Thyroid gland (tissue), 4 donors: ENCODE results near the gene MICU1. TPM values are rescaled to one million over a fixed set of nuclear protein-coding genes. Genes with fewer than 3 reads are reported as not detected.
"Not testable (repeated sequence)": the region's sequence is repeated elsewhere in the genome, so short reads cannot be mapped to it uniquely, and the experiment has no call there.

Experiments
- DNase-seq, 2 donors: peaks; one replicate each; pipeline ENCODE4 v3.0.0-alpha.2; 2019
- H3K27ac ChIP-seq, 3 donors: fragments of 200-600 bp; sonication (generic); 1 replicate in 2 of 3; 2 replicates in 1 of 3; pipeline ENCODE4 v1.5.1; 2016 to 2019; ENCODE audit warnings: mild to moderate bottlenecking in 1 of 3, moderate library complexity in 1 of 3
- H3K27me3 ChIP-seq: fragments of 200-600 bp; sonication (generic); one replicate; pipeline ENCODE4 v1.5.1; 2019
- H3K36me3 ChIP-seq, 2 donors: fragments of 200-600 bp; sonication (generic); one replicate each; pipeline ENCODE4 v1.5.1; 2016 to 2019
- H3K4me1 ChIP-seq, 2 donors: fragments of 200-600 bp; sonication (generic); one replicate each; pipeline ENCODE4 v1.5.1; 2017 to 2019
- H3K4me3 ChIP-seq, 3 donors: fragments of 200-600 bp; sonication (generic); replicated peaks in 1 of 3; 1 replicate in 2 of 3; 2 replicates in 1 of 3; pipeline ENCODE4 v1.5.1; 2016; ENCODE audit warnings: mild to moderate bottlenecking in 1 of 3
- H3K9me3 ChIP-seq: fragments of 200-600 bp; sonication (generic); one replicate; pipeline ENCODE4 v1.5.1; 2017
- POLR2A ChIP-seq, 2 donors: fragments of 450-650 bp; IDR thresholded peaks; one replicate each; pipeline ENCODE4 v1.6.1; 2017; ENCODE audit warnings: antibody characterized with exemption in 2 of 2, mild to moderate bottlenecking in 2 of 2, moderate library complexity in 1 of 2
- WGBS, 2 donors: methylation state at CpG; one replicate each; pipeline ENCODE4 v1.1.5; 2017; 5-methylcytosine and 5-hydroxymethylcytosine counted together
- intact Hi-C: fragments of 100-400 bp; cut with DNase I; formaldehyde crosslinking; loops from one replicate; pipeline ENCODE4 v1.15.1; 2023
- total RNA-seq, 4 donors: library from RNA; depleted of rRNA; stranded (reverse); fragments of >200 nt; gene quantifications; one replicate each; pipeline ENCODE4 v1.2.3, GENCODE V29; 2016
- TF ChIP-seq, protein P1 (sequence below), 6 experiments: fragments of 200-600 bp in 3 of 6; fragments of 450-650 bp in 3 of 6; sonication (generic) in 3 of 6; IDR thresholded peaks; one replicate each; pipeline ENCODE4 v1.5.1; 2016 to 2019; ENCODE audit warnings: antibody characterized with exemption in 6 of 6, mild to moderate bottlenecking in 2 of 6, inconsistent platforms in 1 of 6, moderate library complexity in 1 of 6

The MICU1 gene, protein sequence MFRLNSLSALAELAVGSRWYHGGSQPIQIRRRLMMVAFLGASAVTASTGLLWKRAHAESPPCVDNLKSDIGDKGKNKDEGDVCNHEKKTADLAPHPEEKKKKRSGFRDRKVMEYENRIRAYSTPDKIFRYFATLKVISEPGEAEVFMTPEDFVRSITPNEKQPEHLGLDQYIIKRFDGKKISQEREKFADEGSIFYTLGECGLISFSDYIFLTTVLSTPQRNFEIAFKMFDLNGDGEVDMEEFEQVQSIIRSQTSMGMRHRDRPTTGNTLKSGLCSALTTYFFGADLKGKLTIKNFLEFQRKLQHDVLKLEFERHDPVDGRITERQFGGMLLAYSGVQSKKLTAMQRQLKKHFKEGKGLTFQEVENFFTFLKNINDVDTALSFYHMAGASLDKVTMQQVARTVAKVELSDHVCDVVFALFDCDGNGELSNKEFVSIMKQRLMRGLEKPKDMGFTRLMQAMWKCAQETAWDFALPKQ
- total RNA-seq, result 10 to 100 TPM; 26.5 to 33.9 (median 31.5) TPM

DNA sequence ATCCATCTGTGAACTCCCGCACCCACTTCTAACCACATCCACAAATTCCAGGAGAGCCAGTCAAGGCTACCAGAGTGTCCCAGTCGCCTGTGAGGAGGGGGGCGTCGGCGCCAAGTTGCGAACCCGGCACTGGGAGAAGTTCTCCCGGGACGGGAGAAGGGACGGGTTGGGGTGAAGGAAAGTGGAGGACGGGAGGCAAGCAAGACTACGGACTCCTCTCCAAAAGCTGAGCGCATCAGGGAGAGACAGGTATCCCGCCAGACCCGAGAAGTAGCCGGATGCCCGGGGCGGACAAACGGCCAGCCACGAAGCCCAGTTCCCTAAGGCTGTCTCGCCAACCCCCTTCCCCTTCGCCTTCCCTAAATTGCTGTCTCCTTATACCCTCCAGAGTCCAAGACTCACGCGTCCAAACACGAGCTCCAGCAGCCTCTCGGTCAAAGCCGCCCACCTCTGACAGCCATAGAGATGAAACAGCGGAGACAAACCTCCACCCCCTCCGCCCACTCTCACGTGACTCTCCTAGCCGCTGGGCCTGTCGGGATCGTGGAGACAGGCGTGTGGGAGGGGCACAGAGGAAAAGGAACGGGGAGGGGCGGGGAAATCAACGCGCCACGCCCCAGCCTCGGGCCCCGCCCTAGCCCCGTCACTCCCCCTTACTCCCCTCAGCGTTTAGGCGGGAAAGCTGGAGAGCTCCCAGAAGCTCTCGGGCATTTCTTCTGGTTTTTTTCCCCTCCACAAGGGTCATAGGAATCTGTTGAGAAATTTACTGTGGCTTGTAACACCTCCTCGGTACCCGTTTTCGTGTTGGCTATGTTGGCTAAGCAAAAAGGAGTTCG is at the start of gene MICU1:
TSS of gene MICU1 (minus strand) at position 472 of the 836 bp plus-strand sequence. CDS start 59,286 bp downstream, outside the sequence.
- peak; percentile 96 to 97 for DNase-seq
- intact Hi-C loops, result loop anchor here (10.0 kb wide), 1 partner anchor 69 kb away; the partner anchor contains the start of gene MCU
- no peaks in the 10 kb centered on the region for H3K9me3 ChIP-seq
- peaks cover 7 to 15% of the 10 kb centered on the region in 2 donors for H3K4me1 ChIP-seq
- peak within 1 kb of the TSS in 2 of 3 donors; percentile 64 to 67 for H3K27ac ChIP-seq
- no peaks in the 10 kb centered on the region for H3K36me3 ChIP-seq
- TF ChIP-seq, protein P1, sequence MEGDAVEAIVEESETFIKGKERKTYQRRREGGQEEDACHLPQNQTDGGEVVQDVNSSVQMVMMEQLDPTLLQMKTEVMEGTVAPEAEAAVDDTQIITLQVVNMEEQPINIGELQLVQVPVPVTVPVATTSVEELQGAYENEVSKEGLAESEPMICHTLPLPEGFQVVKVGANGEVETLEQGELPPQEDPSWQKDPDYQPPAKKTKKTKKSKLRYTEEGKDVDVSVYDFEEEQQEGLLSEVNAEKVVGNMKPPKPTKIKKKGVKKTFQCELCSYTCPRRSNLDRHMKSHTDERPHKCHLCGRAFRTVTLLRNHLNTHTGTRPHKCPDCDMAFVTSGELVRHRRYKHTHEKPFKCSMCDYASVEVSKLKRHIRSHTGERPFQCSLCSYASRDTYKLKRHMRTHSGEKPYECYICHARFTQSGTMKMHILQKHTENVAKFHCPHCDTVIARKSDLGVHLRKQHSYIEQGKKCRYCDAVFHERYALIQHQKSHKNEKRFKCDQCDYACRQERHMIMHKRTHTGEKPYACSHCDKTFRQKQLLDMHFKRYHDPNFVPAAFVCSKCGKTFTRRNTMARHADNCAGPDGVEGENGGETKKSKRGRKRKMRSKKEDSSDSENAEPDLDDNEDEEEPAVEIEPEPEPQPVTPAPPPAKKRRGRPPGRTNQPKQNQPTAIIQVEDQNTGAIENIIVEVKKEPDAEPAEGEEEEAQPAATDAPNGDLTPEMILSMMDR (IDR thresholded peaks at IDR 0.05), result peak in 1 of 6 experiments; percentile 4
- peak in 1 of 2 donors; percentile 88 for TF ChIP-seq POLR2A (IDR thresholded peaks at IDR 0.05)
- 0 to 1% methylated on average over 35 to 43 of the region's 49 CpGs for WGBS, 2 donors
- no peaks in the 10 kb centered on the region for H3K27me3 ChIP-seq
- peak within 1 kb of the TSS; percentile 45 to 79 (median 74) for H3K4me3 ChIP-seq

- H3K9me3 ChIP-seq, H3K27ac ChIP-seq, H3K4me3 ChIP-seq, intact Hi-C loops, H3K36me3 ChIP-seq, H3K4me1 ChIP-seq, H3K27me3 ChIP-seq, DNase-seq: not testable (repeated sequence)
- WGBS, 2 donors, result 92 to 95% methylated on average over 5 of the region's 5 CpGs
These were observed 48.3 kb upstream of the MICU1 start for GRCh38 chr10:72674174-72674573.

DNA sequence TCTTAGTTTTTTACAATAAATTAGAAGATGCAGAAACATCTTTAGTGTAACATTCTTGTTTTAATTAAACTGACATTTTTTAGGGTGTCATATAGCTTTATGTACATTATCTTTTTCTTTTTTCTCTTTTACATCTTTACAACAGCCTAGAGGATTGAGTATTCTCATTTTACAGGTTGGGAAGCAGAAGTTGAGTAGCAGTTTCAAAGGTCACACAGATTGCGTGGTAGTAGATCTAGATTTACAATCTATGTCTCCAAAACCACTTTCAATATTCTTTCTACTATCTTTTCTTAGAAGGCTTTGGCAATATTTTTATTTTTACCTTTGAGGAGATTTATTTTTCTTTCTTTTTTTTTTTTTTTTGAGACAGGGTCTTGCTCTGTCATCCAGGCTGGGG is 47.4 kb upstream of the MICU1 start:
- TF ChIP-seq, protein P1 (IDR thresholded peaks at IDR 0.05), result no peak
- no peak for TF ChIP-seq POLR2A (IDR thresholded peaks at IDR 0.05)
- Histone ChIP-seq H3K27me3 (no peaks in the 10 kb centered on the region), H3K36me3 (no peaks in the 10 kb centered on the region), H3K27ac (no peak overlapping the region), H3K4me3 (no peak overlapping the region), H3K4me1 (no peaks in the 10 kb centered on the region), H3K9me3 (no peaks in the 10 kb centered on the region)
- no peak for DNase-seq
- 96 to 97% methylated on average over 1 of the region's 1 CpG for WGBS, 2 donors
- intact Hi-C loops, result no loop called here

- Histone ChIP-seq H3K36me3 (no peaks in the 10 kb centered on the region), H3K9me3 (no peaks in the 10 kb centered on the region), H3K27ac (no peak overlapping the region), H3K4me1 (no peaks in the 10 kb centered on the region), H3K4me3 (no peak overlapping the region), H3K27me3 (no peaks in the 10 kb centered on the region)
- no peak for DNase-seq
- TF ChIP-seq POLR2A (IDR thresholded peaks at IDR 0.05), result no peak
- TF ChIP-seq, protein P1 (IDR thresholded peaks at IDR 0.05), result no peak
- 92 to 96% methylated on average over 3 of the region's 3 CpGs for WGBS, 2 donors
- intact Hi-C loops, result no loop called here
These were observed 41.5 kb upstream of the MICU1 start for GRCh38 chr10:72667207-72667864.

DNA sequence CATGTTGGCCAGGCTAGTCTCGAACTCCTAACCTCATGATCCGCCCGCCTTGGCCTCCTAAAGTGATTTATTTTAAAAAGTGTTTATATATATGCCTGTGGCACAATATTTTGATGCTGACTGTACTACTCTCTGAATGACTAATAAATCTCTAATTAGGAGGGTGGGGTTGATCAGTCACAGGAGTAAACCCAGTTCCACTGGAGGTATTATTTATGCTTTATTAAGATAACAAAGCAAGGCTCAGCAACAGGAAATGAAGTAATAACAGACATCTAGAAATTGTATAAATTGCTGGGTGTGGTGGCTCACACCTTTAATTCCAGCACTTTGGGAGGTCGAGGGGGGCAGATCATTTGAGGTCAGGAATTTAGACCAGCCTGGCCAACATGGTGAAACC is 40.0 kb upstream of the MICU1 start:
- no peak overlapping the region for H3K4me3 ChIP-seq
- no peak overlapping the region for H3K27ac ChIP-seq
- intact Hi-C loops, result no loop called here
- TF ChIP-seq, protein P1 (IDR thresholded peaks at IDR 0.05), result no peak
- TF ChIP-seq POLR2A (IDR thresholded peaks at IDR 0.05), result no peak
- no peaks in the 10 kb centered on the region for H3K36me3 ChIP-seq
- no peak for DNase-seq
- no peaks in the 10 kb centered on the region for H3K4me1 ChIP-seq
- 87 to 90% methylated on average over 4 of the region's 4 CpGs for WGBS, 2 donors
- H3K9me3 ChIP-seq, result no peaks in the 10 kb centered on the region
- H3K27me3 ChIP-seq, result no peaks in the 10 kb centered on the region
